Natural killer cell (primary cell): ENCODE results near the gene TAB2. TPM values are rescaled to one million over a fixed set of nuclear protein-coding genes. Genes with fewer than 3 reads are reported as not detected.

Experiments used
- ATAC-seq, 3 donors: fragments of 150-1000 bp in 2 of 3; fragments of 200-7000 bp in 1 of 3; cut with Tn5 transposase; 1 replicate in 1 of 3; 2 replicates in 2 of 3; pipeline ENCODE4 v1.10.0; 2021; ENCODE audit warnings: mild to moderate bottlenecking in 2 of 3, moderate library complexity in 2 of 3
- DNase-seq, 2 donors: peaks; one replicate each; pipeline versions ENCODE4 v3.0.0 to v3.0.0-alpha.2; 2013 to 2021; ENCODE audit warnings: mixed read lengths in 1 of 2
- H3K27ac ChIP-seq: one replicate; pipeline ENCODE4 v1.5.1; 2013; ENCODE audit warnings: mild to moderate bottlenecking, low read length
- H3K27me3 ChIP-seq: one replicate; pipeline ENCODE4 v1.6.1; 2013; ENCODE audit warnings: low read length; ENCODE audit not compliant: control insufficient read depth, insufficient read depth
- H3K36me3 ChIP-seq: one replicate; pipeline ENCODE4 v1.6.1; 2013; ENCODE audit warnings: low read length; ENCODE audit not compliant: control insufficient read depth, insufficient read depth
- H3K4me1 ChIP-seq: one replicate; pipeline ENCODE4 v1.6.1; 2013; ENCODE audit warnings: low read length; ENCODE audit not compliant: control insufficient read depth, insufficient read depth
- H3K4me3 ChIP-seq: one replicate; pipeline ENCODE4 v1.5.1; 2013; ENCODE audit warnings: low read length
- H3K9me3 ChIP-seq: one replicate; pipeline ENCODE4 v1.6.1; 2013; ENCODE audit warnings: low read length; ENCODE audit not compliant: control insufficient read depth, insufficient read depth
- H3K27ac Mint-ChIP-seq, 2 donors: one replicate each; pipeline ENCODE4 v1.8.0; 2022; ENCODE audit warnings: mild to moderate bottlenecking in 2 of 2, mixed read lengths in 2 of 2, moderate library complexity in 1 of 2
- H3K27me3 Mint-ChIP-seq, 2 donors: one replicate each; pipeline ENCODE4 v1.8.0; 2022; ENCODE audit warnings: low read depth in 2 of 2, mixed read lengths in 2 of 2
- H3K36me3 Mint-ChIP-seq: one replicate; pipeline ENCODE4 v1.8.0; 2022; ENCODE audit warnings: mixed read lengths
- H3K4me1 Mint-ChIP-seq, 2 donors: one replicate each; pipeline ENCODE4 v1.8.0; 2022; ENCODE audit warnings: mixed read lengths in 2 of 2
- H3K4me3 Mint-ChIP-seq: one replicate; pipeline ENCODE4 v1.8.0; 2022; ENCODE audit warnings: mild to moderate bottlenecking, moderate library complexity, mixed read lengths
- H3K9me3 Mint-ChIP-seq, 2 donors: one replicate each; pipeline ENCODE4 v1.8.0; 2022; ENCODE audit warnings: mixed read lengths in 2 of 2
- CTCF ChIP-seq: fragments of 200-600 bp; IDR thresholded peaks from one replicate; pipeline ENCODE4 v1.8.0; 2022; ENCODE audit warnings: antibody characterized with exemption
- WGBS: methylation state at CpG from one replicate; pipeline ENCODE4 v1.1.7; 2013; ENCODE audit warnings: missing lambda C conversion rate; ENCODE audit not compliant: insufficient coverage; 5-methylcytosine and 5-hydroxymethylcytosine counted together
- intact Hi-C: fragments of 100-400 bp; cut with micrococcal nuclease; formaldehyde crosslinking; loops from one replicate; pipeline ENCODE4 v1.14.2; 2022
- total RNA-seq, 4 donors: library from RNA; stranded (reverse); fragments of 120-200 nt in 1 of 4; gene quantifications; one replicate each; pipeline versions ENCODE4 v1.2.3 to v1.2.4, GENCODE V29; 2013 to 2022

TAB2 gene
- total RNA-seq, 3 donors from 2014 or later (not counting 1 experiment from before 2014, with no cell fraction given) = 65.7 to 74.9 (median 68.9) TPM

- no peak overlapping the region for H3K4me3 ChIP-seq
- no peaks in the 10 kb centered on the region for H3K36me3 ChIP-seq
- Mint-ChIP-seq H3K4me1 (peaks cover 0 to 6% of the 10 kb centered on the region in 2 donors), H3K9me3 (no peaks in the 10 kb centered on the region), H3K4me3 (no peak overlapping the region), H3K27me3 (peaks cover 0 to 9% of the 10 kb centered on the region in 2 donors), H3K27ac (no peak overlapping the region), H3K36me3 (no peaks in the 10 kb centered on the region)
- DNase-seq (no peak), ATAC-seq (no peak)
- H3K27ac ChIP-seq = no peak overlapping the region
- no peaks in the 10 kb centered on the region for H3K27me3 ChIP-seq
- no peaks in the 10 kb centered on the region for H3K4me1 ChIP-seq
- WGBS = 94% methylated on average over 5 of the region's 5 CpGs
- no peak for TF ChIP-seq CTCF
- intact Hi-C loops = loop anchor here (10.0 kb wide), 1 partner anchor 748 kb away; no protein-coding TSS in a partner anchor
- no peaks in the 10 kb centered on the region for H3K9me3 ChIP-seq
Measured at GRCh38 chr6:149313070-149313469, 4.4 kb upstream of the TAB2 start.

- Histone ChIP-seq H3K4me3 (no peak overlapping the region), H3K27me3 (no peaks in the 10 kb centered on the region), H3K27ac (no peak overlapping the region), H3K36me3 (no peaks in the 10 kb centered on the region), H3K4me1 (peaks cover 5% of the 10 kb centered on the region), H3K9me3 (no peaks in the 10 kb centered on the region)
- Mint-ChIP-seq H3K27me3 (peaks cover 0 to 9% of the 10 kb centered on the region in 2 donors), H3K9me3 (no peaks in the 10 kb centered on the region), H3K27ac (no peak overlapping the region), H3K36me3 (no peaks in the 10 kb centered on the region), H3K4me1 (peaks cover 6 to 12% of the 10 kb centered on the region in 2 donors), H3K4me3 (no peak overlapping the region)
- DNase-seq (no peak), ATAC-seq (no peak)
- no peak for TF ChIP-seq CTCF
- 100% methylated on average over 1 of the region's 1 CpG for WGBS
- intact Hi-C loops = loop anchor here (10.0 kb wide), 1 partner anchor 749 kb away; no protein-coding TSS in a partner anchor
Measured at GRCh38 chr6:149313861-149314260, 3.7 kb upstream of the TAB2 start.

- no peak overlapping the region for H3K4me3 Mint-ChIP-seq
- peaks cover 12 to 17% of the 10 kb centered on the region in 2 donors for H3K4me1 Mint-ChIP-seq
- DNase-seq (no peak), ATAC-seq (no peak)
- H3K36me3 Mint-ChIP-seq = no peaks in the 10 kb centered on the region
- no peak overlapping the region for H3K27ac Mint-ChIP-seq
- Histone ChIP-seq H3K4me1 (peaks cover 5% of the 10 kb centered on the region), H3K36me3 (no peaks in the 10 kb centered on the region), H3K9me3 (no peaks in the 10 kb centered on the region), H3K27me3 (no peaks in the 10 kb centered on the region), H3K27ac (no peak overlapping the region), H3K4me3 (no peak overlapping the region)
- 100% methylated on average over 1 of the region's 1 CpG for WGBS
- intact Hi-C loops = loop anchor here (10.0 kb wide), 1 partner anchor 750 kb away; no protein-coding TSS in a partner anchor
- no peaks in the 10 kb centered on the region for H3K9me3 Mint-ChIP-seq
- peaks cover 0 to 9% of the 10 kb centered on the region in 2 donors for H3K27me3 Mint-ChIP-seq
- TF ChIP-seq CTCF = no peak
Measured at GRCh38 chr6:149314325-149314905, 3.1 kb upstream of the TAB2 start.
